GM18502 (cell line): ENCODE data around the gene VAV3.

Experiments used
- ATAC-seq: cut with Tn5 transposase; IDR thresholded peaks from one replicate; pipeline ENCODE4 v1.9.1; 2021; ENCODE audit warnings: mild to moderate bottlenecking; ENCODE audit not compliant: unreplicated experiment, poor library complexity

Gene VAV3

GRCh38 chr1:107692580-107693345 is 272.2 kb downstream of the VAV3 start:
- ATAC-seq, result no peak

- no peak for ATAC-seq
These were observed 273.4 kb downstream of the VAV3 start for GRCh38 chr1:107691540-107691939.

GRCh38 chr1:107690491-107690890 is 274.5 kb downstream of the VAV3 start:
- ATAC-seq, result no peak

GRCh38 chr1:107689733-107690132 is 275.2 kb downstream of the VAV3 start:
- no peak for ATAC-seq

GRCh38 chr1:107689159-107689558 is 275.8 kb downstream of the VAV3 start:
- no peak for ATAC-seq

- no peak for ATAC-seq
These were observed 276.9 kb downstream of the VAV3 start for GRCh38 chr1:107687849-107688753.

GRCh38 chr1:107683683-107684082 is 281.3 kb downstream of the VAV3 start:
- no peak for ATAC-seq

- no peak for ATAC-seq
These were observed 281.8 kb downstream of the VAV3 start for GRCh38 chr1:107683191-107683657.

GRCh38 chr1:107682467-107682866 is 282.5 kb downstream of the VAV3 start:
- no peak for ATAC-seq

- no peak for ATAC-seq
These were observed 283.9 kb downstream of the VAV3 start for GRCh38 chr1:107681001-107681479.

GRCh38 chr1:107680579-107680985 is 284.4 kb downstream of the VAV3 start:
- no peak for ATAC-seq

- no peak for ATAC-seq
These were observed 285.5 kb downstream of the VAV3 start for GRCh38 chr1:107679411-107679953.

GRCh38 chr1:107678993-107679392 is 286.0 kb downstream of the VAV3 start:
- ATAC-seq, result no peak

GRCh38 chr1:107677697-107678096 is 287.3 kb downstream of the VAV3 start:
- no peak for ATAC-seq

- no peak for ATAC-seq
These were observed 290.5 kb downstream of the VAV3 start for GRCh38 chr1:107674486-107674885.

GRCh38 chr1:107673006-107673405 is 292.0 kb downstream of the VAV3 start:
- ATAC-seq, result no peak

GRCh38 chr1:107670397-107671040 is 294.5 kb downstream of the VAV3 start:
- no peak for ATAC-seq

GRCh38 chr1:107669996-107670395 is 295.0 kb downstream of the VAV3 start:
- no peak for ATAC-seq

- ATAC-seq, result no peak
These were observed 296.2 kb downstream of the VAV3 start for GRCh38 chr1:107668762-107669161.

GRCh38 chr1:107666493-107666892 is 298.5 kb downstream of the VAV3 start:
- ATAC-seq, result no peak
